Endodermal cell (in vitro differentiated cells): ENCODE results near the gene ZNF621. TPM values are rescaled to one million over a fixed set of nuclear protein-coding genes. Genes with fewer than 3 reads are reported as not detected.

Experiments used
- DNase-seq: peaks from one replicate; pipeline ENCODE4 v3.0.0-alpha.2; 2017
- H3K27ac ChIP-seq: 2 replicates; pipeline ENCODE4 v1.5.1; 2013; ENCODE audit warnings: mild to moderate bottlenecking, low read depth, low read length, moderate library complexity
- H3K27me3 ChIP-seq: 2 replicates; pipeline ENCODE4 v1.6.1; 2013; ENCODE audit warnings: mild to moderate bottlenecking, low read length, moderate library complexity; ENCODE audit not compliant: insufficient read depth, control insufficient read depth, poor library complexity, severe bottlenecking
- H3K36me3 ChIP-seq: 2 replicates; pipeline ENCODE4 v1.7.0; 2013; ENCODE audit warnings: mild to moderate bottlenecking, low read length, moderate library complexity; ENCODE audit not compliant: control insufficient read depth, insufficient read depth
- H3K4me1 ChIP-seq: one replicate; pipeline ENCODE4 v1.7.0; 2013; ENCODE audit warnings: low read length; ENCODE audit not compliant: control insufficient read depth, insufficient read depth
- H3K4me3 ChIP-seq: 2 replicates; pipeline ENCODE4 v1.5.1; 2013; ENCODE audit warnings: mild to moderate bottlenecking, low read length, moderate library complexity
- H3K9ac ChIP-seq: 2 replicates; pipeline ENCODE4 v1.6.1; 2013; ENCODE audit warnings: mild to moderate bottlenecking, low read length, moderate library complexity; ENCODE audit not compliant: poor library complexity, severe bottlenecking; ENCODE audit errors: extremely low read depth
- H3K9me3 ChIP-seq: 2 replicates; pipeline ENCODE4 v1.6.1; 2013; ENCODE audit warnings: mild to moderate bottlenecking, low read length, moderate library complexity; ENCODE audit not compliant: control insufficient read depth
- H3K27ac Mint-ChIP-seq: 2 replicates; pipeline ENCODE4 v1.8.0; 2020; ENCODE audit warnings: mixed read lengths
- H3K27me3 Mint-ChIP-seq: 2 replicates; pipeline ENCODE4 v1.8.0; 2021; ENCODE audit warnings: mild to moderate bottlenecking, mixed read lengths; ENCODE audit not compliant: insufficient read depth
- H3K36me3 Mint-ChIP-seq: 2 replicates; pipeline ENCODE4 v1.8.0; 2020; ENCODE audit warnings: low read depth, mixed read lengths
- H3K4me1 Mint-ChIP-seq: 2 replicates; pipeline ENCODE4 v1.8.0; 2020; ENCODE audit warnings: mixed read lengths
- H3K4me3 Mint-ChIP-seq: 2 replicates; pipeline ENCODE4 v1.8.0; 2020; ENCODE audit warnings: mild to moderate bottlenecking, moderate library complexity, mixed read lengths
- H3K9me3 Mint-ChIP-seq: 2 replicates; pipeline ENCODE4 v1.8.0; 2020; ENCODE audit warnings: mild to moderate bottlenecking, mixed read lengths
- CTCF ChIP-seq: fragments of 200-600 bp; sonication (generic); conservative IDR thresholded peaks from 2 replicates; pipeline ENCODE4 v1.5.0; 2021; ENCODE audit warnings: antibody characterized with exemption, mild to moderate bottlenecking
- WGBS, 2 experiments: methylation state at CpG; one replicate each; pipeline versions ENCODE4 v1.1.5 to v1.1.7; 2013; ENCODE audit warnings: missing lambda C conversion rate in 2 of 2, mixed read lengths in 1 of 2; ENCODE audit not compliant: insufficient coverage in 1 of 2, insufficient read length in 1 of 2; 5-methylcytosine and 5-hydroxymethylcytosine counted together
- total RNA-seq, 2 donors: library from RNA; stranded (reverse); fragmentation: NEBNext Ultra II Directional in 1 of 2; extraction: Animal tissue kit (Norgen Biotek cat#: 25700) in 1 of 2; gene quantifications; 2 replicates in 1 of 2; 3 replicates in 1 of 2; pipeline ENCODE4 v1.2.1, GENCODE V29; 2021

Gene ZNF621
- total RNA-seq, 2 donors from 2014 or later = 21.3 to 32.1 TPM

DNA sequence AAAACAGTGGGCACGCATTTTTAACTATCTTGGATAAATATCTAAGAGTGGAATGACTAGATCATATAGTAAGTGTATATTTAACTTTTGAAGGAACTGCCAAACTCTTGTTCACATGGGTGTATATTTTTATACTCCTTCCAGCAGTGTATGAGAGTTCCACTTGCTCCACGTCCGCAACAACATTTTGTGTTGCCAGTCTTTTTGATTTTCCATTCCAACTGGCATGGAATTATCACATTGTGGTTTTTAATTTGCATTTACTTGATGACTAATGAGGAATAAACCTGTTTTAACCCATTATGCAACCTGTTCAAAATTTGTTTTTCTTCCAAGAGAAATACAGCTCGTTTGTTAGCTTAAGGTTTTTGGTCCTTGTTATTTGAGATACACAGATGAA, 51.6 kb downstream of the ZNF621 start:
- H3K27me3 Mint-ChIP-seq = peaks cover 3% of the 10 kb centered on the region
- H3K27ac ChIP-seq = no peak overlapping the region
- no peak overlapping the region for H3K9ac ChIP-seq
- no peaks in the 10 kb centered on the region for H3K36me3 ChIP-seq
- DNase-seq = no peak
- H3K4me1 ChIP-seq = no peaks in the 10 kb centered on the region
- no peaks in the 10 kb centered on the region for H3K4me1 Mint-ChIP-seq
- no peaks in the 10 kb centered on the region for H3K27me3 ChIP-seq
- H3K4me3 Mint-ChIP-seq = no peak overlapping the region
- no peaks in the 10 kb centered on the region for H3K9me3 ChIP-seq
- no peaks in the 10 kb centered on the region for H3K9me3 Mint-ChIP-seq
- H3K27ac Mint-ChIP-seq = no peak overlapping the region
- no peak overlapping the region for H3K4me3 ChIP-seq
- TF ChIP-seq CTCF = no peak
- no peaks in the 10 kb centered on the region for H3K36me3 Mint-ChIP-seq
- 94 to 100% methylated on average over 3 to 4 of the region's 4 CpGs for WGBS, 2 experiments

GRCh38 chr3:40580494-40581091, 55.8 kb downstream of the ZNF621 start:
- Mint-ChIP-seq H3K4me1 (peaks cover 10% of the 10 kb centered on the region), H3K9me3 (no peaks in the 10 kb centered on the region), H3K27ac (no peak overlapping the region), H3K27me3 (peaks cover 7% of the 10 kb centered on the region), H3K36me3 (no peaks in the 10 kb centered on the region), H3K4me3 (no peak overlapping the region)
- Histone ChIP-seq H3K36me3 (no peaks in the 10 kb centered on the region), H3K27me3 (no peaks in the 10 kb centered on the region), H3K4me1 (peaks cover 4% of the 10 kb centered on the region), H3K9ac (no peak overlapping the region), H3K27ac (no peak overlapping the region), H3K9me3 (no peaks in the 10 kb centered on the region), H3K4me3 (no peak overlapping the region)
- peak; percentile 91 for DNase-seq
- TF ChIP-seq CTCF = peak; percentile 96
- 0 to 2% methylated on average over 2 of the region's 2 CpGs for WGBS, 2 experiments

DNA sequence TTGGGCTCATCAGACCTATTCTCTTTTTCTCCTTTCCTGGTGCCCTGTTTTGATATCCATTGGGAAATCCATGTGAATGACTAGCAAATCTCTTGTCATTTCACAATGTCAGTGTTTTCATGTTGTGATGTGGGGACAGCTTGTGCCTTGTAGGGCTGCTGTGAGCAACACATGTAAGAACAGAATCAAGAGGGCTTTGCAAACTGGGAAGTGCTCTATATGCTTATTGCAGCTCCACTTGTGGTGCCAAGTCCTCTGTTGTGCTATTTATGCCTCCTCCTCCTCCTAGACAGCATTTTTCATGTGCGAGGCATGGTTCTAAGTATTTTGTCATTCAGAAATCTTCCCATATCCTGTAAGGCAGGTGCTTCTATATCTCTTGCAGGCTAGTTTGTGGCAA, 56.4 kb downstream of the ZNF621 start:
- Histone ChIP-seq H3K27ac (no peak overlapping the region), H3K4me3 (no peak overlapping the region), H3K36me3 (no peaks in the 10 kb centered on the region), H3K9ac (no peak overlapping the region), H3K9me3 (no peaks in the 10 kb centered on the region), H3K27me3 (no peaks in the 10 kb centered on the region), H3K4me1 (peaks cover 4% of the 10 kb centered on the region)
- Mint-ChIP-seq H3K27me3 (peaks cover 11% of the 10 kb centered on the region), H3K27ac (no peak overlapping the region), H3K4me1 (peaks cover 11% of the 10 kb centered on the region), H3K9me3 (no peaks in the 10 kb centered on the region), H3K4me3 (no peak overlapping the region), H3K36me3 (no peaks in the 10 kb centered on the region)
- 100% methylated on average over 1 of the region's 1 CpG; no CpG with 5 or more reads in 1 of the 2 experiments for WGBS, 2 experiments
- no peak for DNase-seq
- no peak for TF ChIP-seq CTCF
